ENCODE data around the gene LRP1.

LRP1 gene

DNA sequence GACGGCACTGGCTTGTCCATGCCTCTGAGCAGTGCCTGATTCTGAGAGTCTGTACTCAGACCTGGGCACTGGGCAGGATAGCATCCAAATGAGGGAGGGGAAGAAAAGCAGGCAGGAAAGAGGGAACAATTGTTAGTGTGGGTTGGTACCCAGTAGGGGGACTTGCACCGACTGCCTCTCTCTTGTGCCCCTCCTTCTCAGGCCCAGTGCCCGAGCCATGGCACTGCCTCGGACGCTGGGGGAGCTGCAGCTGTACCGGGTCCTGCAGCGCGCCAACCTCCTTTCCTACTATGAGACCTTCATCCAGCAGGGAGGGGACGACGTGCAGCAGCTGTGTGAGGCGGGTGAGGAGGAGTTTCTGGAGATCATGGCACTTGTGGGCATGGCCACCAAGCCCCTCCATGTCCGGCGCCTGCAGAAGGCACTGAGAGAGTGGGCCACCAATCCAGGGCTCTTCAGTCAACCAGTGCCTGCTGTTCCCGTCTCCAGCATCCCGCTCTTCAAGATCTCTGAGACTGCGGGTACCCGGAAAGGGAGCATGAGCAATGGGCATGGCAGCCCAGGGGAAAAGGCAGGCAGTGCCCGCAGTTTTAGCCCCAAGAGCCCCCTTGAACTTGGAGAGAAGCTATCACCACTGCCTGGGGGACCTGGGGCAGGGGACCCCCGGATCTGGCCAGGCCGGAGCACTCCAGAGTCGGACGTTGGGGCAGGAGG is 37.2 kb upstream of the LRP1 start:
- DNase-seq (ENCODE audit: low spot score in 2 of 2): no peak
- Histone ChIP-seq H3K9me3 (no peaks in the 10 kb centered on the region), H3K36me3 (replicated peaks) (peaks cover 27% of the 10 kb centered on the region), H3K4me1 (peaks cover 15% of the 10 kb centered on the region), H3K27me3 (ENCODE audit: low read depth) (no peaks in the 10 kb centered on the region), H3K4me3 (no peak overlapping the region)
- in situ Hi-C loops (cut with MboI; ENCODE audit: low sequenced_read_pairs): no loop called here

DNA sequence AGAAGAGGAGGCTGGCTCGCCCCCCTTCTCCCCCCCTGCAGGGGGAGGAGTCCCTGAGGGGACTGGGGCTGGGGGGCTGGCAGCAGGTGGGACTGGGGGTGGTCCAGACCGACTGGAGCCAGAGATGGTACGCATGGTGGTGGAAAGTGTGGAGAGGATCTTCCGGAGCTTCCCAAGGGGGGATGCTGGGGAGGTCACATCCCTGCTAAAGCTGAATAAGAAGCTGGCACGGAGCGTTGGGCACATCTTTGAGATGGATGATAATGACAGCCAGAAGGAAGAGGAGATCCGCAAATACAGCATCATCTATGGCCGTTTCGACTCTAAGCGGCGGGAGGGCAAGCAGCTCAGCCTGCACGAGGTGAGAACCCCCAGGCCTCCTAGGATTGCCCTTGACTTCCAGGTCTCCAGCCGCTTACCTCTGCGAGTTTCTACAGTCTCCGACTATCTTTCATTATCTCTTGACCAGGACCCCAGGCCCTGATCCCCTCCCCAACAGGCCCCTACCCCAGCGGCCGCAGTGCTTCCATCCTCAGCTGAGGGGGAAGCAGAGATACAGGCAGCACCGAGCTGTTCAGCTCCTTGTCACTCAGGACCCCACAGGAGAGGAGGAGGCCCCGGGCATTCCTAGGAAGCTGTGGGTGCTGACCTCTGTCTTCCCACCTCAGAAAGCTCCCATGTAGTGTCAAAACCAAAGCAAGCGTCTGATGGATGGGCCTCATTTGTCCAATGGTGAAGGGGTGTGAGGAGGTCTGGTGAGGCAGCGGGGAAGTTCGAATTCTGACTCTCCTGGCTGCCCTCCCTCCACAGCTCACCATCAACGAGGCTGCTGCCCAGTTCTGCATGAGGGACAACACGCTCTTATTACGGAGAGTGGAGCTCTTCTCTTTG is 36.4 kb upstream of the LRP1 start:
- no peak overlapping the region for H3K4me3 ChIP-seq
- no peak for DNase-seq (ENCODE audit: low spot score in 2 of 2)
- no peaks in the 10 kb centered on the region for H3K9me3 ChIP-seq
- H3K36me3 ChIP-seq (replicated peaks): peaks cover 29% of the 10 kb centered on the region
- H3K27me3 ChIP-seq (ENCODE audit: low read depth): no peaks in the 10 kb centered on the region
- H3K4me1 ChIP-seq: peaks cover 8% of the 10 kb centered on the region
- in situ Hi-C loops (cut with MboI; ENCODE audit: low sequenced_read_pairs): no loop called here

DNA sequence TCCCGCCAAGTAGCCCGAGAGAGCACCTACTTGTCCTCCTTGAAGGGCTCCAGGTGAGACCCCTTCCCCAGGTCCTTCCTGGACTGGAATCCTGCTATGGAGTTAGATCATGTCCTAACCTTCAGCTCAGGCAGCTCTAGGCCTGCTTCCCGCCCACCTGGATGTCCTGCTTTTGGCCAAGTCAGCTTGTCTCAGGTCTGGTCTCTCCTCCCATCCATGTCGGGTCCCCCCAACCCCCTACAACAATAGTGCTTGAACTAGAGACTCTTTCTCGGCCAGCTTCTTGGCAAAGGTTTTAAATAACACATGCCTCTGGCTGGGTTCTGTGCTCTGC is 35.8 kb upstream of the LRP1 start:
- in situ Hi-C loops (cut with MboI; ENCODE audit: low sequenced_read_pairs): no loop called here
- Histone ChIP-seq H3K4me1 (peaks cover 8% of the 10 kb centered on the region), H3K4me3 (no peak overlapping the region), H3K9me3 (no peaks in the 10 kb centered on the region), H3K36me3 (replicated peaks) (peaks cover 29% of the 10 kb centered on the region), H3K27me3 (ENCODE audit: low read depth) (no peaks in the 10 kb centered on the region)
- no peak for DNase-seq (ENCODE audit: low spot score in 2 of 2)

DNA sequence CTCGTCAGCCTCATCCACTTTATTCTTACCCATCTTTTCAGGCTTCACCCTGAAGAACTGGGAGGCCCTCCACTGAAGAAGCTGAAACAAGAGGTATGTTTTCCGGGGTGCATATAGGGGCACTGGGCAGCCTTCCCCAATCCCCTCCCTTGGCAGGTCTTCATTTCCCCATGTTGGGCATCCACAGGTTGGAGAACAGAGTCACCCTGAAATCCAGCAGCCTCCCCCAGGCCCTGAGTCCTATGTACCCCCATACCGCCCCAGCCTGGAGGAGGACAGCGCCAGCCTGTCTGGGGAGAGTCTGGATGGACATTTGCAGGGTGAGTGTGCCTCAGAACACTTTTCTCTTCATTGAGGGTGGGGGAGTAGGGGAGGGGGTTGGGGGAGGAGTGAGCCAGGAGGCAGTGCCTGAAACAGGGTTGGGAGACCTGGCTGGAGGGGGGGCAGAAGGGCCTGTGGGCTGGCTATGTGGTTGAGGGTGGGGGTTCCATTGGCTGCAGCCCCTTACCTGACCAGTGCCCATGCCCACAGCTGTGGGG is 35.3 kb upstream of the LRP1 start:
- in situ Hi-C loops (cut with MboI; ENCODE audit: low sequenced_read_pairs): no loop called here
- H3K36me3 ChIP-seq (replicated peaks): peaks cover 29% of the 10 kb centered on the region

DNA sequence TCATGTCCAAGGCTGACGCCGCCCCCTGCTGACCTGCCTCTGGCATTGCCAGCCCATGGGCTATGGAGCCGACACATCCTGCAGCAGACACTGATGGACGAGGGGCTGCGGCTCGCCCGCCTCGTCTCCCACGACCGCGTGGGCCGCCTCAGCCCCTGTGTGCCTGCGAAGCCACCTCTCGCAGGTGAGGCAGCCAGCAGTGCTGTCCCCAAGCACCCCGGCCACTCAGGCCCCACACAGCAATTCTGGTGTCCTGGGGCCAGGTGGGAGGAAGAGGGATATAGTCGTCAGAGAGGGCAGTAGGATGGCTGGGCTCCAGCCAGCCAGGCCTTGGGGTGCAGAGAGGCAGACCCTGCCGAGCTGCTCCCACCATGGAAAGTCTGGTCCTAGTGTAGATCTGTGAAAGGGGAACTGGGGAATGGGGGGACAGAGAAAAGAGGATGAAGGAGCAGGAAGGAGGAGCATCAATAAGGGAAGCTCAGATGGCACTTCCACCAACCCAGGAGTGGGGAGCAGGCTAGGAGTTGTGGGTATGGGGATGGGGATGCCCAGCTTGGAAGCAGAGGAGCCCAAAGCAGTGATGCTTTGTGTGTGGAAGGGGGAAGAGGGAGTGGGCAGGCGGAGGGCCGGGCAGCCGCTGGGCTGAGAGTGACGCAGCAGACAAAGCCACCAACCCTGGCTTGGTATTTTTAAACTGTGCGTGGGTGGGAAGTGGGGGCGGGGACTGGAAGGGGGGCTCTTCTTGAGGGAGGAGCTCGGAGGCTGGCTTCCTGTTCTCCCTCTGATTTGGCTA is 34.7 kb upstream of the LRP1 start:
- H3K27me3 ChIP-seq (ENCODE audit: low read depth): no peaks in the 10 kb centered on the region
- H3K9me3 ChIP-seq: no peaks in the 10 kb centered on the region
- no peak overlapping the region for H3K4me3 ChIP-seq
- no peaks in the 10 kb centered on the region for H3K4me1 ChIP-seq
- peaks cover 29% of the 10 kb centered on the region for H3K36me3 ChIP-seq (replicated peaks)
- peak in 1 of 2 experiments; percentile 74 for DNase-seq (ENCODE audit: low spot score in 2 of 2)
- in situ Hi-C loops (cut with MboI; ENCODE audit: low sequenced_read_pairs): no loop called here

More for the DNA sequence above, 35.3 kb upstream of the LRP1 start:
- no peaks in the 10 kb centered on the region for H3K27me3 ChIP-seq (ENCODE audit: low read depth)
- H3K9me3 ChIP-seq: no peaks in the 10 kb centered on the region
- DNase-seq (ENCODE audit: low spot score in 2 of 2): no peak
- H3K4me1 ChIP-seq: peaks cover 6% of the 10 kb centered on the region
- no peak overlapping the region for H3K4me3 ChIP-seq

DNA sequence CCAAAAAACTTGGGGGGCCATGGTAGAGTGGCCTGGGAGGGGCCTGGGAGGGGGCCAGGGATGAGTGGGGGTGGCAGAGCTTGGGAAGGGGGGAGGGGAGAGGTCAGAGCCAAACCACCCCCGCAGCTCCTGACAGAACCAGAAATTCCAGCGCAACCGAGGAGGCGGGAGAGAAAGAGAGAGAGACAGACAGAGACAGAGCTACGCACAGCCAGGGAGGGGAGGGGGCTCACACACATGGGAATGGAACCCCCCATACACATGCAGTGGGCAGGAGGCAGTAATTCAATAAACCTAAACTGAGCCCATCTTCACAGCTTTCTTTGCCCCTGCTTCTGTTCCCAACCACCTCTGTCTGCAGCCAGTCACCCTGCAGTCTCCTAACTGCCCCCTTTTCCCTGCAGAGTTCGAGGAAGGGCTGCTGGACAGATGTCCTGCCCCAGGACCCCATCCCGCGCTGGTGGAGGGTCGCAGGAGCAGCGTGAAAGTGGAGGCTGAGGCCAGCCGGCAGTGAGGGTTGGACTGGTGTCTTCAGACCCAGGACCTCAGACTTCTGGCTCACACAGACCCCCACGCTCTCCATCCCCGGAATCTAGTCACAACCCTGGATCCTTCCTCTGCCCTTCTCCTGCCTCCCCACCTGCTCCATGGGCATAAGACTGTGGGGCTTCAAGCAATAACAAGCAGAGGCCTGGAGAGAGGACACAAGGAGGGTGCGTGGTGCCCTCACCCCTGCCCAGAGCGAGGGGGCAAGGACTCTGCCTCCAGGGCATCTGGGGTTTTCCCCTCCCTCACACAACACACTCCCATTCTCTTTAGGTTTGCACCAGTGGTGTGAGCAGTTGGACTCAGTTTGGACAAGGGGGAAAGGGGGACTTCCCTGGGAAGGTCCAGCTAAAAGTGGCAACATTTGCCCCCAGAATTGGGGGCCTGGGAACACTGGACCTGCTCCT is 33.8 kb upstream of the LRP1 start:
- Histone ChIP-seq H3K4me1 (no peaks in the 10 kb centered on the region), H3K27me3 (ENCODE audit: low read depth) (no peaks in the 10 kb centered on the region), H3K9me3 (no peaks in the 10 kb centered on the region), H3K4me3 (no peak overlapping the region), H3K36me3 (replicated peaks) (peaks cover 29% of the 10 kb centered on the region)
- DNase-seq (ENCODE audit: low spot score in 2 of 2): no peak
- in situ Hi-C loops (cut with MboI; ENCODE audit: low sequenced_read_pairs): no loop called here

DNA sequence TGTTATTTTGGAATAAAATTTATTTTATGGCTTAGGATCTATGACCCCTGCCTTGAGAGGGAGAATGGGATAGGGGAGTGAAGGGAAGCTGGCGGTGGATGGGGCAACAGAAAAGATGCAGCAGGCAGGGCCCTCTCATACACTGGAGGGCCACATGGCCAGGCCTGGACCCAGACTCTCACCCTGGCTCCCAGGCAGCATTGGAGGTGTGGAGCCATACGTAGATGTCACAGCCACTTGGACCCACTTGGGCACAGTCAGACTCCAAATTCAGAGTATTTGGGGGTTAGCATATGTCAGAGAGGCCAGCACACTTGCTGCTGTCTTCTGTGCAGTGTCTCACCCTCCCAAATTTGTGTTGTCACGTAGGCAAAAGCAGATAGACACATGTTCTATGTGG is 32.8 kb upstream of the LRP1 start:
- Histone ChIP-seq H3K36me3 (replicated peaks) (peaks cover 29% of the 10 kb centered on the region), H3K9me3 (no peaks in the 10 kb centered on the region), H3K27me3 (ENCODE audit: low read depth) (no peaks in the 10 kb centered on the region), H3K4me1 (no peaks in the 10 kb centered on the region), H3K4me3 (no peak overlapping the region)
- DNase-seq (ENCODE audit: low spot score in 2 of 2): no peak
- in situ Hi-C loops (cut with MboI; ENCODE audit: low sequenced_read_pairs): no loop called here

DNA sequence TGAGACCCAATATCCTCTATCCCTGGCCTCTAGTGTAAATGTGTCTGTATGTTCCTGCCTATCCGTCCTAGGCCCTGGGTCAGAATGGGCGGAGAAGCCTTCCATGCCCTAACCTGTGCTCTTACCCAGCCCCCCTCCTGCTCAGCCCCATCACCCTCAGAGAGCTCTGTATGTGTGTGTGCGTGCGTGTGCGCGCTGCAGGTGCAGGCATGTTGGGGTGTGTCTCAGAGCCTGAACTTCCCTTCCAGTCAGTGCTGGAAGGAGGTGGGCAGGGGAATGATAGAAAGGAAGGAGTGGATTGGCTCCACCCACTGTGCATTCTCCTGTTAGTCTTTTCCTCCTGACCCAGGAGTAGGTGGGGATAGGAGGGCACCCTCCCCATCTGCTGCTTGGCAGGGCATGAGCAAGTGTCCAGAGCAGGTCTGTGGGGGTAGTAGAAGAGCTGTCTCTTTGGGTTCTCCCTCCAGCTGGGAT is 32.1 kb upstream of the LRP1 start:
- no peaks in the 10 kb centered on the region for H3K4me1 ChIP-seq
- no peak for DNase-seq (ENCODE audit: low spot score in 2 of 2)
- no peaks in the 10 kb centered on the region for H3K9me3 ChIP-seq
- H3K4me3 ChIP-seq: no peak overlapping the region
- in situ Hi-C loops (cut with MboI; ENCODE audit: low sequenced_read_pairs): no loop called here
- H3K27me3 ChIP-seq (ENCODE audit: low read depth): no peaks in the 10 kb centered on the region
- peaks cover 29% of the 10 kb centered on the region for H3K36me3 ChIP-seq (replicated peaks)

DNA sequence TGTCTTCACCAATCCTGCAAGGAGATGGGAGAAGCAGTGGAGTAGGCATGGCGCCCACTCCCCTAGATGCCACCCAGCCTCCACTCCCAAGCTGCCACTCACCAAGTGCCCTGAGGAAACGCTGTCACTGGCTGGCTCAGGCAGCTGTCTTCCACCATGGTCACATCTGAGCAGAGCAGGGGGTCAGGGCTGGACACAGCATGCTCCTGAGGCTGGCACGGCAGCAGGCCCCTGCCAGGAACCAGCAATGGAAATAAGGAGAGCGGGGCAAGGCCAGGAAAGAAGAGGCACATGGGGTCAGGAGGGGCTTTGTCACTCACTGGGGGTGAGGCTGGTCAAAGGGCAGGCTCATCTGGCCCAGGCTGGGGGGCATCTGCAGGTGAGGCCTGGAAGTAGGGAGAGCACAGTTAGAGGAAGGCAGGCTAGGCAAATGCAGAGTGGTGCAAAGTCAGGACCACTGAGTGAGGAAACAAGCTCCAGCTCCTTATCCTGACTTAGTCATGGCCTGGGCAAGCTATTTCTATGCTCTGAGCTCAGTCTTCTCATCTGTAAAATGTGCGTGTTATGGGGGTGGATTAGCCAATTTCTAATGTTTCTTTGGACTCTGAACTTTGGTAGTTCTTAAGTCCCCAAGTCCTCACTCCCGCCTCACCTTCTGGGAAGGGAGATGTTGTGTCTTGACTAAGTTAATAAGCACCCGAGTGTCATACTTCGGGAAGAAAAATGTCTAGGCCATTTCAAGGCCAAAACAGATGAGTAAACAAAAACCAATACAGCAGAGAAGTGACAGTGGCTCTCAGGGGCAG is 31.3 kb upstream of the LRP1 start:
- Histone ChIP-seq H3K9me3 (no peaks in the 10 kb centered on the region), H3K27me3 (ENCODE audit: low read depth) (no peaks in the 10 kb centered on the region), H3K36me3 (replicated peaks) (peaks cover 26% of the 10 kb centered on the region), H3K4me3 (no peak overlapping the region), H3K4me1 (no peaks in the 10 kb centered on the region)
- in situ Hi-C loops (cut with MboI; ENCODE audit: low sequenced_read_pairs): no loop called here
- DNase-seq (ENCODE audit: low spot score in 2 of 2): no peak

DNA sequence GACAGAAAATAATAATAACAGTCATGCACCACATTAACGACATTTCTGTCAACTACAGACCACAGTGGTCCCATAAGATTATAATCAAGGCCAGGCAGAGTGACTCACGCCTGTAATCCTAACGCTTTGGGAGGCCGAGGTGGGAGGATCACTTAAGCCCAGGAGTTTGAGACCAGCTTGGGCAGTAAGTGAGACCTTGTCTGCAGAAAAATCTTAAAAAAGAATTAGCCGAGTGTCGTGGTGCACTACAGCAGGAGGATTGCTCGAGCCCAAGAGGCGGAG is 30.8 kb upstream of the LRP1 start:
- Histone ChIP-seq H3K27me3 (ENCODE audit: low read depth) (no peaks in the 10 kb centered on the region), H3K36me3 (replicated peaks) (peaks cover 21% of the 10 kb centered on the region), H3K4me3 (no peak overlapping the region), H3K4me1 (no peaks in the 10 kb centered on the region), H3K9me3 (no peaks in the 10 kb centered on the region)
- DNase-seq (ENCODE audit: low spot score in 2 of 2): no peak
- in situ Hi-C loops (cut with MboI; ENCODE audit: low sequenced_read_pairs): no loop called here

DNA sequence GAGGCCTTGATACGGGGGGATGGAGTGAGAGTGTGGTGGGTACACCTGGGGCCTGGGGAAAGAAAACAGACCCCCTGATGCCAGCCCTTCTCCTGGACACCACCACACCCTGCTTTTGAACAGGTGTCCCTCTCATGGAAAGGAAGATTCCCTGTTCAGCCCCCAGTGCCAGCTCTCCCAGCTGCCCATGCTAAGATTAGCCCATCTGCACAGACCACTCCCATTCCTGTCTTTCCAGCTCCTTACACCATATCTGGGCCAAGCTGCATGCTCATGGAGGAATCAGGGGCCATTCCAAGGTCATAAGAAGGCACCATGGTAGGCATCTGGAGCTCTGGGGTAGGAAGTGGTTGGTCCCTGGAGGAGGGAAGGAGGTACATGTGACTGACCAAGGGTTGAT is 29.7 kb upstream of the LRP1 start:
- no peaks in the 10 kb centered on the region for H3K9me3 ChIP-seq
- in situ Hi-C loops (cut with MboI; ENCODE audit: low sequenced_read_pairs): no loop called here
- H3K36me3 ChIP-seq (replicated peaks): peaks cover 15% of the 10 kb centered on the region

DNA sequence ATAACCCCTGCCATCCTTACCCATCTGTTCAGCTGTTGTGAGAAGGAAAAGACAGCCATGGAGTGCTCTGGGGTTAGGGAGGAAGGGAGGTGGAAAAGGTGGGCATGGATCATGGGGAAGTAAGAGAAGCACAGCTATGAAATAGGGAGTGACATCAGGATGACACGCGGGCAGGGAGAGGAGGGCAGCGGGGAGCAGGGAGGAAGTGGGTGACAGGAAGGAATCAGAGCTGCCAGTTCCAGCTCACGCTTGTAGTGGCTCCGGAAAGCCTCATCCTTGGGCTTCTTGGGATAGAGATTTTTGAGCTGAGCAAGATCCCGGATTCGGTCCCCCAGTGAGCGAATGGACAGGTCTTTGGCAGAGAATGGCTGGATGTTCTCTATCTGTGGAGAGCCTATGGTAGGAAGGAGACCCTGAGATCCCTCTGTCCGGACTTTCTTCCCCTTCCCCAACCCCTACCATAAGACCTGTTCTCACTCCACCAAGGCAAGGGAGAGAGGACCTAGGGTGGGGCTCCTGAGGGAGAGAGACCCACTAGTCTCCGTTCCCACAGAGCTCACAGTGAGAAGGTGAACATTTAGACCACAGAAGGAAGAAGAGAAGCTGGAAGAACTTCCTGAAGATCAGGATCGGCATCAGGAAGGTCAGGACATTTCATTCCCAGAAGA is 29.1 kb upstream of the LRP1 start:
- in situ Hi-C loops (cut with MboI; ENCODE audit: low sequenced_read_pairs): no loop called here
- H3K36me3 ChIP-seq (replicated peaks): peaks cover 16% of the 10 kb centered on the region

More for the DNA sequence above, 29.7 kb upstream of the LRP1 start:
- DNase-seq (ENCODE audit: low spot score in 2 of 2): no peak
- Histone ChIP-seq H3K27me3 (ENCODE audit: low read depth) (no peaks in the 10 kb centered on the region), H3K4me3 (no peak overlapping the region), H3K4me1 (no peaks in the 10 kb centered on the region)

More for the DNA sequence above, 29.1 kb upstream of the LRP1 start:
- no peak overlapping the region for H3K4me3 ChIP-seq
- no peaks in the 10 kb centered on the region for H3K9me3 ChIP-seq
- no peaks in the 10 kb centered on the region for H3K27me3 ChIP-seq (ENCODE audit: low read depth)
- H3K4me1 ChIP-seq: no peaks in the 10 kb centered on the region
- DNase-seq (ENCODE audit: low spot score in 2 of 2): no peak

All from HAP-1 (cell line).